ENCODE data around the gene DZANK1. TPM values are rescaled to one million over a fixed set of nuclear protein-coding genes. Genes with fewer than 3 reads are reported as not detected.
"Not testable (repeated sequence)": the region's sequence is repeated elsewhere in the genome, so short reads cannot be mapped to it uniquely, and the experiment has no call there.

DZANK1 gene
- total RNA-seq, 3 donors from 2014 or later, result 2.4 to 2.7 (median 2.6) TPM

GRCh38 chr20:18403269-18403668 is 63.6 kb downstream of the DZANK1 start:
- intact Hi-C loops (cut with DNase I, micrococcal nuclease), result no loop called here
- TF ChIP-seq CTCF (IDR thresholded peaks at IDR 0.05), result no peak
- DNase-seq, result no peak
- Histone ChIP-seq H3K36me3 (ENCODE audit: low read depth) (no peaks in the 10 kb centered on the region), H3K9me3 (no peaks in the 10 kb centered on the region), H3K4me1 (ENCODE audit: low read depth) (no peaks in the 10 kb centered on the region), H3K4me3 (no peak overlapping the region)
- no peak for ATAC-seq

DNA sequence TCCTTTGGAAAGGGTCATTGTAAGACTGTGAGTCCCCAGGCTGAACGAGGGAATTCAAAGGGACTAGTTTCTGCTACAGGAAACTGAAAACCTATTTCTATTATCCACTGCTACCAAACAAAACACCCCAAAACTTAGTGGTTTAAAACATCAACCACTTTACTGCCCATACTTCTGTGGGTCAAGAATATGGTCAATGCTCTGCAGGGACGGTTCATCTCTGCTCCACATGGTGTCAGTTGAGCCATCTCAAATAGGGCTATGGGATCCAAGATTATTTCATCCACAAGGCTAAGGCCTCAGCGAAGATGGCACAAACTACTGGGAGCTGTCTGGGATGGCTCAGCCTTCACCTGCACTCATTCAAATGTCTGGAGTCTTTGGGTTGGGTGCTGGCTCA is 65.5 kb downstream of the DZANK1 start:
- no peak for ATAC-seq
- no peaks in the 10 kb centered on the region for H3K9me3 ChIP-seq
- no peak for TF ChIP-seq CTCF (IDR thresholded peaks at IDR 0.05)
- no peaks in the 10 kb centered on the region for H3K4me1 ChIP-seq (ENCODE audit: low read depth)
- no peak for DNase-seq
- intact Hi-C loops (cut with DNase I, micrococcal nuclease), result no loop called here
- H3K4me3 ChIP-seq, result no peak overlapping the region
- no peaks in the 10 kb centered on the region for H3K36me3 ChIP-seq (ENCODE audit: low read depth)

DNA sequence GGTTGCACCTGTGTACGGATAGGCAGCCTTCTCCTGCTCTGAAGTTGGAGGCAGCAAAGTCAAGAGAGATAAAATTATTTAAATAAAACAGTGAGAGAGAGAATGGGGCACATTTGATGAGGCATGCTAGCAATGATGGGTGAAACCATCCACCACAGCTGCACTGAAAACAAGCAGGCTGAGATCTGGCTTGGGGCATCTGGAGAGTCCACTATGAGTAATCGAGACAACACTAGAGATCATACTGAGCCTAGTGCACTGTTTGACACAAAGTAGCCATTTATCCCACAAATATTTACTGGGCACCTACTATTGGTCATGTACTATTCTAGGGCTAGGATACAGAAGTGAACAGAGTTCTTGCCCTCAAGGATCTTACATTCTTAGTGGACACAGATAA is 66.4 kb downstream of the DZANK1 start:
- Histone ChIP-seq H3K9me3 (no peaks in the 10 kb centered on the region), H3K36me3 (ENCODE audit: low read depth) (no peaks in the 10 kb centered on the region), H3K4me3 (no peak overlapping the region), H3K4me1 (ENCODE audit: low read depth) (no peaks in the 10 kb centered on the region)
- no peak for DNase-seq
- ATAC-seq, result no peak
- intact Hi-C loops (cut with DNase I, micrococcal nuclease), result no loop called here
- no peak for TF ChIP-seq CTCF (IDR thresholded peaks at IDR 0.05)

GRCh38 chr20:18398713-18399112 is 68.1 kb downstream of the DZANK1 start:
- H3K36me3 ChIP-seq (ENCODE audit: low read depth); H3K9me3 ChIP-seq; intact Hi-C loops (cut with DNase I, micrococcal nuclease); ATAC-seq; H3K4me3 ChIP-seq; DNase-seq; H3K4me1 ChIP-seq (ENCODE audit: low read depth): not testable (repeated sequence)

- DNase-seq (no peak), ATAC-seq (no peak)
- intact Hi-C loops (cut with DNase I, micrococcal nuclease), result no loop called here
These were observed 69.8 kb downstream of the DZANK1 start for GRCh38 chr20:18397030-18397429.

DNA sequence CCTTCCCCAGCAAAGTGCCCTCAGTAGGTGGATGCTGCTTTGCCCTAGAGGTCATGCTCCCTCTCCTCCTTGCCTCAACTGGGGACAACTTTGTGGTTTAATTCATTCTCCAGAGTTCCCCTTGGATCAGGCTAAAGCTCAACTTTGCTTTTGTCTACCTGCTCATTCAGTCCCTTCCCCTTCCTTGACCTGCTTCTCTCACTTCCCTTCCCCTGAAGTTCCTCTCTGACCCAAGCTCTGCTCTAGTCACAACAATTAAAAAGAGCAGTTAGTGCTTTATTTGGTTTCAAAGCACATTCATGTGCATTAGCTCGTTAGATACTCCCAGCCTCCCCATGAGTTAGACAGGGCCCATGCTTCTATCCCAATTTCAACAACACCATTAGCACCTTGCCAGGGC is 71.3 kb downstream of the DZANK1 start:
- Histone ChIP-seq H3K9me3 (no peaks in the 10 kb centered on the region), H3K4me1 (ENCODE audit: low read depth) (no peaks in the 10 kb centered on the region), H3K4me3 (no peak overlapping the region), H3K36me3 (ENCODE audit: low read depth) (no peaks in the 10 kb centered on the region)
- ATAC-seq (no peak), DNase-seq (no peak)
- intact Hi-C loops (cut with DNase I, micrococcal nuclease), result no loop called here
- no peak for TF ChIP-seq CTCF (IDR thresholded peaks at IDR 0.05)

More at GRCh38 chr20:18397030-18397429, 69.8 kb downstream of the DZANK1 start:
- H3K36me3 ChIP-seq (ENCODE audit: low read depth), result no peaks in the 10 kb centered on the region
- TF ChIP-seq CTCF (IDR thresholded peaks at IDR 0.05), result no peak
- no peaks in the 10 kb centered on the region for H3K9me3 ChIP-seq
- H3K4me1 ChIP-seq (ENCODE audit: low read depth), result no peaks in the 10 kb centered on the region
- no peak overlapping the region for H3K4me3 ChIP-seq

All from mucosa of descending colon (tissue), 3 donors.